WI38 (cell line): ENCODE measurements around the gene SELENOV.
"Not testable (repeated sequence)": the region's sequence is repeated elsewhere in the genome, so short reads cannot be mapped to it uniquely, and the experiment has no call there.

Source experiments
- H3K4me3 ChIP-seq: 2 replicates; pipeline ENCODE4 v1.5.1; 2011; ENCODE audit warnings: low read depth, mild to moderate bottlenecking, control low read depth, low read length
- TF ChIP-seq, protein P1 (sequence below): IDR thresholded peaks from 2 replicates; pipeline ENCODE4 v1.5.1; 2012; ENCODE audit warnings: low read depth, mild to moderate bottlenecking, control low read depth, low read length

Gene SELENOV

DNA sequence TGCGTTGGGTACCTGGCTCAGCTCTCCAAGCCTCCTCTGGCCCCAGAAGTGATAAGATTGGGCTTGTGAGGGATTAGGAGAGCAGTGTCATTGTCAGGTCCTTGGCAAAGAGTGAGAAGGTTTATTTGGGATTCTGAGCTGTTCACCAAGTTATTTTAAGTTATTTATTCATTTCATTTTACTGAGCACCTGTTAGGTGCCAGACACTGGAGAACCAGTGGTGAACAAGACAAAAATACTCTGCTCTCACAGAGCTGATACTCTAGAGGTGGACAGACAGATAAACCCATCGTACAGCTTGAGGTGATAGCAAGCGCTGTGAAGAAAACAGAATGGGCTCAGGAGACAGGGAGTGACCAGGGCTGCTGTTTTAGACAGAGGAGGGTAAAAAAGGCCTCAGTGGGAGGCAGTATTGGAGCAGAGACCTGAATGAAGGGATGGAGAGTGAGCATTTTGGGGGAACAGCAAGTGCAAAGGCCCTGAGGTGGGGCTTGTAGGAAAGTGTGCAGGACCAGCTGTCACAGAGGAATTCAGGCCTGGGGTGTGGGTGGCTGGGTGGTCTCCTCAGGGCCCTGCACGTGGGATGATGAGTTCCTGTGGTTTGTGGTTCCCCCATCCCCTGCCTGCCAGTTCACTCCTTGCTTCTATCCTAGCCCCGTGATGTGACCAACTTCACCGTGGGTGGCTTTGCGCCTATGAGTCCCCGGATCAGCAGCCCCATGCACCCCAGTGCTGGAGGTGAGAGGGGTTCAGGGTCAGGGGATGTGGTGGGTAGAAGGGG, 43.0 kb upstream of the SELENOV start:
- TF ChIP-seq, protein P1, sequence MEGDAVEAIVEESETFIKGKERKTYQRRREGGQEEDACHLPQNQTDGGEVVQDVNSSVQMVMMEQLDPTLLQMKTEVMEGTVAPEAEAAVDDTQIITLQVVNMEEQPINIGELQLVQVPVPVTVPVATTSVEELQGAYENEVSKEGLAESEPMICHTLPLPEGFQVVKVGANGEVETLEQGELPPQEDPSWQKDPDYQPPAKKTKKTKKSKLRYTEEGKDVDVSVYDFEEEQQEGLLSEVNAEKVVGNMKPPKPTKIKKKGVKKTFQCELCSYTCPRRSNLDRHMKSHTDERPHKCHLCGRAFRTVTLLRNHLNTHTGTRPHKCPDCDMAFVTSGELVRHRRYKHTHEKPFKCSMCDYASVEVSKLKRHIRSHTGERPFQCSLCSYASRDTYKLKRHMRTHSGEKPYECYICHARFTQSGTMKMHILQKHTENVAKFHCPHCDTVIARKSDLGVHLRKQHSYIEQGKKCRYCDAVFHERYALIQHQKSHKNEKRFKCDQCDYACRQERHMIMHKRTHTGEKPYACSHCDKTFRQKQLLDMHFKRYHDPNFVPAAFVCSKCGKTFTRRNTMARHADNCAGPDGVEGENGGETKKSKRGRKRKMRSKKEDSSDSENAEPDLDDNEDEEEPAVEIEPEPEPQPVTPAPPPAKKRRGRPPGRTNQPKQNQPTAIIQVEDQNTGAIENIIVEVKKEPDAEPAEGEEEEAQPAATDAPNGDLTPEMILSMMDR = no peak
- H3K4me3 ChIP-seq = no peak overlapping the region

DNA sequence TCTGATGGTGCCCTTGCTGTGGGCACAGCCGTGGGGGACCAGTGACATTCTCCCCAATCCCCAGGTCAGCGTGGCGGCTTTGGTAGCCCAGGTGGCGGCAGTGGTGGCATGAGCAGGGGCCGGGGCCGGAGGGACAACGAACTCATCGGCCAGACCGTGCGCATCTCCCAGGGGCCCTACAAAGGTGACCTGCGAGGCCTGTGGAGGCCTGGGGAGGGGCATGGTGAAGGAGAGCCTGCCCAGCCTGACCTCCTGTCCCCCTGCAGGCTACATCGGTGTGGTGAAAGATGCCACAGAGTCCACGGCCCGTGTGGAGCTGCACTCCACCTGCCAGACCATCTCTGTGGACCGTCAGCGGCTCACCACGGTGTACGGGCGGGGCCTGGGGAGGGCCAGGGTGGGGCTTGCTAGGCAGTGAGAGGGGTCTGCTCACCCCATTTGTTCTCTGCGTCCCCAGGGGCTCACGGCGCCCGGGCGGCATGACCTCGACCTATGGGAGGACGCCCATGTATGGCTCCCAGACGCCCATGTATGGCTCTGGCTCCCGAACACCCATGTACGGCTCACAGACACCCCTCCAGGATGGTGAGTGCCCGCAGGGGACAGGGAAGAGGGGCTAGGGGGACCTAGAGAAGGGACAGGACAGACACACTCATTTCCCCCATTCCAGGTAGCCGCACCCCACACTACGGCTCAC, 42.0 kb upstream of the SELENOV start:
- H3K4me3 ChIP-seq = no peak overlapping the region
- TF ChIP-seq, protein P1 = no peak

DNA sequence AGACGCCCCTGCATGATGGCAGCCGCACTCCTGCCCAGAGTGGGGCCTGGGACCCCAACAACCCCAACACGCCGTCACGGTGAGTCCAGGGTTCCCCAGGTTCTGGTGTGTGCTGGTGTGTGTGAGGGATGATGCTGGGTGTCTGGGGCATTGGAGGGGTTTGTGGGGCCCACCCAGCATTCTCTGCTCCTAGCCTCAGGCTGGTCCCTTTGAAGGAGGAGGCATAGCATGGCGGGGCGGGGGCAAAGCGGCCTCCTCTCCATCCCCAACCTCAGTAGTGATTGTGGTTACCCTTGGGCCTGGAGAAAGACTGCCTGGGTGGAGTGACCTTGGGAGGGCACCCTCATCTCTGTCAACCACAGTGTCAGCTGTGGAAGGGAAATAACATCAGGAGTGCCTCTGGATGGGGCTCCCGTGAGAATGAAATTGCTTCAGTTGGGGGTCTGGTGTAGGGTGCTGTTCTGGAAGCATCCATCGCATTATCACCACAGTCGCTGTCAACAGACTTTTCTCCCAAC, 41.4 kb upstream of the SELENOV start:
- no peak overlapping the region for H3K4me3 ChIP-seq
- TF ChIP-seq, protein P1 = no peak

DNA sequence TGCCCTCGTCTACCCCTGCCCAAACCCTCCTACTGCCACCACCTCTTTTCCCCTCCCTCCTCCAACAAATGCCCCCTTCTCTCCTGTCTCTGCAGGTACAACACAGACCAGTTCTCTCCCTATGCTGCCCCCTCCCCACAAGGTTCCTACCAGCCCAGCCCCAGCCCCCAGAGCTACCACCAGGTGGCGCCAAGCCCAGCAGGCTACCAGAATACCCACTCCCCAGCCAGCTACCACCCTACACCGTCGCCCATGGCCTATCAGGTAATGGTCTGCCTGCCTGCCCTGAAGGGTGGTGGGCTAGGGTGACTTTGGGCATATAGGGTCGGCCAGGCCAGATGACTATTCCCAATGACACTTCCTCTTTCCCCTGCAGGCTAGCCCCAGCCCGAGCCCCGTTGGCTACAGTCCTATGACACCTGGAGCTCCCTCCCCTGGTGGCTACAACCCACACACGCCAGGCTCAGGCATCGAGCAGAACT, 40.8 kb upstream of the SELENOV start:
- no peak overlapping the region for H3K4me3 ChIP-seq

DNA sequence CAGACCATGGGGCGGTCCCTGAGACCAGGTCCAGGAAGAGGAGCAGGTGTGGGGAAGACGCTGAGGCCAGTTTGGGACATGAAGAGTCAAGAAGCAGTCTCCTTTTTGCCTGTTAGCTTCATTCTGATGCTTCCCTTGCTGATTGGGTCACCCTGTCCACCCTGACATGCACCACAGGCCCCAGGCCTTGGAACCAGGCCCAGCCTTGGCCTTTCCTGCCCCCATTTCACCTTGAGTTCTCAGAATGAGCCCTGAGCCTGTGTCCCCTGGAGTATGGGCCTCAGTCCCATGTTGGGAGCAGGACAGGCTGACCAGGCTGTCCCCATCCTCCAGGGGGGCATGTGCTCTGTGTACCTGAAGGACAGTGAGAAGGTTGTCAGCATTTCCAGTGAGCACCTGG, 39.2 kb upstream of the SELENOV start:
- no peak overlapping the region for H3K4me3 ChIP-seq
- TF ChIP-seq, protein P1 = no peak

More for the DNA sequence above, 40.8 kb upstream of the SELENOV start:
- TF ChIP-seq, protein P1 = peak; percentile 84

DNA sequence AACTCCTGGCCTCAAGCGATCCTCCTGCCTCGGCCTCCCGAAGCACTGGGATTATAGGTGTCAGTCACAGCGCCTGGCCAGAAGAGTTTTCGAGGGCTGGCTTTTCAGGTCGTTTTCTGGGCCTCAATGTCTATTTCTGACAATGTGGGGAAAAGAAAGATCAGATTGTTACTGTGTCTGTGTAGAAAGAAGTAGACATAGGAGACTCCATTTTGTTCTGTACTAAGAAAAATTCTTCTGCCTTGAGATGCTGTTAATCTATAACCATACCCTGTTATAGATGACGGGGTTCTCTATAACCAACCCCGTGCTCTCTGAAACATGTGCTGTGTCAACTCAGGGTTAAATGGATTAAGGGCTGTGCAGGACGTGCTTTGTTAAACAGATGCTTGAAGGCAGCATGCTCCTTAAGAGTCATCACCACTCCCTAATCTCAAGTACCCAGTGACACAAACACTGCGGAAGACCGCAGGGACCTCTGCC, 35.6 kb upstream of the SELENOV start:
- H3K4me3 ChIP-seq = not testable (repeated sequence)

DNA sequence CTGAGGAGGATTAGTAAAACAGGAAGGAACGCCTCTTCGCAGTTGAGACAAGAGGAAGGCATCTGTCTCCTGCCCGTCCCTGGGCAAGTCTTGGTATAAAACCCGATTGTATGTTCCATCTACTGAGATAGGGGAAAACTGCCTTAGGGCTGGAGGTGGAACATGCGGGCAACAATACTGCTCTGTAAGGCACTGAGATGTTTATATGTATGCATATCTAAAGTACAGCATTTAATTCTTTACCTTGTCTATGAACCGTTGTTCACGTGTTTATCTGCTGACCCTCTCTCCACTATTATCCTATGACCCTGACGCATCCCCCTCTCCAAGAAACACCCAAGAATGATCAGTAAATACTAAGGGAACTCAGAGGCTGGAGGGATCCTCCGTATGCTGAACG, 35.0 kb upstream of the SELENOV start:
- TF ChIP-seq, protein P1 = no peak
- peak overlapping the region; percentile 100; the same call in 1 of the 2 replicates for H3K4me3 ChIP-seq
